GM12875 (cell line): ENCODE data around the gene RPRD1A.
"Not testable (repeated sequence)": the region's sequence is repeated elsewhere in the genome, so short reads cannot be mapped to it uniquely, and the experiment has no call there.

Experiments
- H3K4me3 ChIP-seq: one replicate; pipeline ENCODE4 v1.5.1; 2011; ENCODE audit warnings: low read depth, low read length, control low read depth
- CTCF ChIP-seq: IDR thresholded peaks from 2 replicates; pipeline ENCODE4 v1.5.1; 2011; ENCODE audit warnings: low read depth, mild to moderate bottlenecking, control low read depth, inconsistent platforms, low read length, moderate library complexity, borderline replicate concordance; ENCODE audit not compliant: insufficient read depth

RPRD1A gene

GRCh38 chr18:36067055-36067957 lies at the start of gene RPRD1A:
Gene RPRD1A (minus strand): TSS chr18:36067559. CDS start chr18:36067404, 155 bp downstream.
- H3K4me3 ChIP-seq, result peak within 1 kb of the TSS; percentile 98
- TF ChIP-seq CTCF, result no peak

- H3K4me3 ChIP-seq, result not testable (repeated sequence)
Observed at GRCh38 chr18:36116771-36117170, 49.4 kb upstream of the RPRD1A start.

- H3K4me3 ChIP-seq, result no peak overlapping the region
- no peak for TF ChIP-seq CTCF
Observed at GRCh38 chr18:36114738-36115137, 47.4 kb upstream of the RPRD1A start.

- no peak overlapping the region for H3K4me3 ChIP-seq
- TF ChIP-seq CTCF, result no peak
Observed at GRCh38 chr18:36114251-36114650, 46.9 kb upstream of the RPRD1A start.

- TF ChIP-seq CTCF, result no peak
- no peak overlapping the region for H3K4me3 ChIP-seq
Observed at GRCh38 chr18:36112302-36112701, 44.9 kb upstream of the RPRD1A start.

GRCh38 chr18:36109737-36110136 lies 42.4 kb upstream of the RPRD1A start:
- no peak for TF ChIP-seq CTCF
- no peak overlapping the region for H3K4me3 ChIP-seq

DNA sequence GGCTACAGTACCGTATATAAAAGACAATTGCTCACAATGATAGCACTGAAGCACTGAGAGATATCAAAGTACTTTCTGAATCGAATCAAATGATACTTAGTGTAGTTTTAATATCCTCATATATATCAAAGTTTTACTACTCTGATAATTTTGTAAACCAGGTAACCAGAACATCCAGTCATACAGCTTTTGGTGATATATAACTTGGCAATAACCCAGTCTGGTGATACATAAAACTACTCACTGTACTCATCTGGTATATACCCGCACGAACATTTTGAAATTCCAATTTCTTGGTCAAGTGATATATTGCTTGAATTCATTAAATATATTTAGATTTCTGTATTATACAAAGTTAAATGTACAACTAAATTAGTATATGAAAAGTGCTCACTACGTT lies 41.2 kb upstream of the RPRD1A start:
- H3K4me3 ChIP-seq, result no peak overlapping the region
- TF ChIP-seq CTCF, result no peak
